Upper lobe of right lung (tissue), 1 donor: Measurements from ENCODE around the gene CENPT. TPM values are rescaled to one million over a fixed set of nuclear protein-coding genes. Genes with fewer than 3 reads are reported as not detected.

Experiments
- ATAC-seq: fragments of 200-7000 bp; cut with Tn5 transposase; one replicate; pipeline ENCODE4 v1.9.1; 2020; ENCODE audit warnings: mild to moderate bottlenecking, moderate library complexity
- DNase-seq: peaks from one replicate; pipeline ENCODE4 v3.0.0-alpha.2; 2020
- H3K27ac ChIP-seq: fragments of 200-600 bp; one replicate; pipeline ENCODE4 v1.8.0; 2022
- H3K27me3 ChIP-seq: fragments of 200-600 bp; one replicate; pipeline ENCODE4 v1.8.0; 2022; ENCODE audit warnings: mild to moderate bottlenecking
- H3K36me3 ChIP-seq: fragments of 200-600 bp; one replicate; pipeline ENCODE4 v1.8.0; 2022
- H3K4me1 ChIP-seq: fragments of 200-600 bp; one replicate; pipeline ENCODE4 v1.8.0; 2022
- H3K4me3 ChIP-seq: fragments of 200-600 bp; one replicate; pipeline ENCODE4 v1.8.0; 2022; ENCODE audit warnings: mild to moderate bottlenecking
- H3K9me3 ChIP-seq: fragments of 200-600 bp; one replicate; pipeline ENCODE4 v1.8.0; 2022
- intact Hi-C: fragments of 100-400 bp; cut with DNase I; formaldehyde crosslinking; loops from one replicate; pipeline ENCODE4 v1.11.0; 2022
- total RNA-seq: library from RNA; stranded (reverse); fragmentation: NEBNext Ultra II Directional; extraction: Animal tissue kit (Norgen Biotek cat#: 25700); gene quantifications from one replicate; pipeline ENCODE4 v1.2.1, GENCODE V29; 2021
- TF ChIP-seq, protein P1 (sequence below): fragments of 200-600 bp; IDR thresholded peaks from one replicate; pipeline ENCODE4 v1.8.0; 2022; ENCODE audit warnings: antibody characterized with exemption
- donor health status: DM: no; HTN: yes; CAD: no; lungs with severe emphysema.

Gene CENPT
- total RNA-seq, 1 donor from 2014 or later = 30.0 TPM

DNA sequence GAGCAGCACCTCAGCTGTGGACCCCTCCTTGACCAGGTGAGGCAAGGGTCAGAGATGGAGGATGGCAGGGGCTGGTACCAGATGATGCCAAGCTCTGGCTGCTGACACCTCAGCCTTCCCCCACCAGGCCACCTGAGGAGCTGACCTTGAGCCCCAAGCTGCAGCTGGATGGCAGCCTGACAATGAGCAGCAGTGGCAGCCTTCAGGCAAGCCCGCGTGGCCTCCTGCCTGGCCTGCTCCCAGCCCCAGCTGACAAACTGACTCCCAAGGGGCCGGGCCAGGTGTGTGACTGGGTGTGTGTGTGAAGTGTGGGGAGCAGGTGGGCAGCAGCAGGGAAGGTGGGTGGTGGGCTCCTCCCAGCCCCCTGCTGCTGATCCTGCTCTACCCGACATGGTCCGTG, 32.4 kb upstream of the CENPT start:
- DNase-seq = no peak
- intact Hi-C loops = loop anchor here (10.0 kb wide), 1 partner anchor 165 kb away; no protein-coding TSS in a partner anchor
- H3K4me3 ChIP-seq = no peak overlapping the region
- H3K9me3 ChIP-seq = no peaks in the 10 kb centered on the region
- H3K27me3 ChIP-seq = no peaks in the 10 kb centered on the region
- TF ChIP-seq, protein P1, sequence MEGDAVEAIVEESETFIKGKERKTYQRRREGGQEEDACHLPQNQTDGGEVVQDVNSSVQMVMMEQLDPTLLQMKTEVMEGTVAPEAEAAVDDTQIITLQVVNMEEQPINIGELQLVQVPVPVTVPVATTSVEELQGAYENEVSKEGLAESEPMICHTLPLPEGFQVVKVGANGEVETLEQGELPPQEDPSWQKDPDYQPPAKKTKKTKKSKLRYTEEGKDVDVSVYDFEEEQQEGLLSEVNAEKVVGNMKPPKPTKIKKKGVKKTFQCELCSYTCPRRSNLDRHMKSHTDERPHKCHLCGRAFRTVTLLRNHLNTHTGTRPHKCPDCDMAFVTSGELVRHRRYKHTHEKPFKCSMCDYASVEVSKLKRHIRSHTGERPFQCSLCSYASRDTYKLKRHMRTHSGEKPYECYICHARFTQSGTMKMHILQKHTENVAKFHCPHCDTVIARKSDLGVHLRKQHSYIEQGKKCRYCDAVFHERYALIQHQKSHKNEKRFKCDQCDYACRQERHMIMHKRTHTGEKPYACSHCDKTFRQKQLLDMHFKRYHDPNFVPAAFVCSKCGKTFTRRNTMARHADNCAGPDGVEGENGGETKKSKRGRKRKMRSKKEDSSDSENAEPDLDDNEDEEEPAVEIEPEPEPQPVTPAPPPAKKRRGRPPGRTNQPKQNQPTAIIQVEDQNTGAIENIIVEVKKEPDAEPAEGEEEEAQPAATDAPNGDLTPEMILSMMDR = no peak
- no peak overlapping the region for H3K27ac ChIP-seq
- H3K36me3 ChIP-seq = peaks cover 75% of the 10 kb centered on the region
- H3K4me1 ChIP-seq = peaks cover 6% of the 10 kb centered on the region
- no peak for ATAC-seq

DNA sequence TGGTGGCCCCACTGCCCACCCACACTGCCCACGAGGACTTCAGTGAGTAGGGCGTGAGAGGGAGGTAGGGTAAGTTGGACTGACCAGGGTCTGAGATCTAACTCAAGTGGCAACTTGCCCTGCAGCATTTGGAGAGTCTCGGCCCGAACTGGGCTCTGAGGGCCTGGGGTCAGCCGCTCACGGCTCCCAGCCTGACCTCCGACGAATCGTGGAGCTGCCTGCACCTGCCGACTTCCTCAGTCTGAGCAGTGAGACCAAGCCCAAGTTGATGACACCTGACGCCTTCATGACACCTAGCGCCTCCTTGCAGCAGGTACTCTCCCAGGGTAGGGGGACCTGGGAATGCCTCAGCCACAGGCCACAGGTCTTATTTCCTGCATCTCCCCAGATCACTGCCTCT, 32.0 kb upstream of the CENPT start:
- TF ChIP-seq, protein P1 = no peak
- no peak overlapping the region for H3K27ac ChIP-seq
- peaks cover 75% of the 10 kb centered on the region for H3K36me3 ChIP-seq
- peaks cover 9% of the 10 kb centered on the region for H3K4me1 ChIP-seq
- no peak for DNase-seq
- H3K9me3 ChIP-seq = no peaks in the 10 kb centered on the region
- intact Hi-C loops = no loop called here
- H3K27me3 ChIP-seq = no peaks in the 10 kb centered on the region
- no peak for ATAC-seq
- H3K4me3 ChIP-seq = no peak overlapping the region

DNA sequence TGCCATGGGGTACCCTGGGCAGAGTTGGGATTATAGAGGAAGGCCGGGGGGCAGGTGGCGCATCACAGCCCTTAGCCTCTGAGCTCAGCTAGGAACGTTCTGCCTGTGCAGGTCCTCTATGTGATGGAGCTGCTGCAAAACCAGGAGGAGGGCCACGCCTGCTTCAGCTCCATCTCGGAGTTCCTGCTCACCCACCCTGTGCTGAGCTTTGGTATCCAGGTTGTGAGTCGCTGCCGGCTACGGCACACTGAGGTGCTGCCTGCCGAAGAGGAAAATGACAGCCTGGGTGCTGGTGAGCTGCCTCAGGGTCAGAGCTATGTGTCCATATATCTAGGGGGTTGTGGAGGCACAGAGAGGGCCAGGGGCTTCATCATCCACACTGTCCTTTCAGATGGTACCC, 31.4 kb upstream of the CENPT start:
- TF ChIP-seq, protein P1 = no peak

DNA sequence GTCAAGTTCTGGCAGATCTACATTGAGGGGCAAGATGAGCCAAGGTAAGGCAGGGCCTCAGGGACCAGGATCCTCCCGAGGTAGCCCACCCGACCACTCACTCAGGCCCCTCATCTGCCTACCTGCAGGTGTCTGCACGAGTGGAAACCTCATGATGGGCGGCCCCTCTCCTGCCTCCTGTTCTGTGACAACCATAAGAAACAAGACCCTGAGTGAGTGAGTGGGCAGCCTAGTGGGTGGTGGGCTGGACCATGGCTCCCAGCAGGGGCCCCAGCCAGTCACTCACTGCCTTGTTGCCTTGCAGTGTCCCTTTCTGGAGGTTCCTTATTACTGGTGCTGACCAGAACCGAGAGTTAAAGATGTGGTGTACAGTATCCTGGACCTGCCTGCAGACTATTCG, 30.7 kb upstream of the CENPT start:
- Histone ChIP-seq H3K4me1 (peaks cover 16% of the 10 kb centered on the region), H3K27me3 (no peaks in the 10 kb centered on the region), H3K27ac (no peak overlapping the region), H3K36me3 (peaks cover 71% of the 10 kb centered on the region), H3K4me3 (no peak overlapping the region), H3K9me3 (no peaks in the 10 kb centered on the region)
- TF ChIP-seq, protein P1 = no peak
- no peak for ATAC-seq
- intact Hi-C loops = no loop called here
- no peak for DNase-seq

More for the DNA sequence above, 31.4 kb upstream of the CENPT start:
- intact Hi-C loops = no loop called here
- no peak overlapping the region for H3K27ac ChIP-seq
- H3K9me3 ChIP-seq = no peaks in the 10 kb centered on the region
- H3K36me3 ChIP-seq = peaks cover 75% of the 10 kb centered on the region
- no peaks in the 10 kb centered on the region for H3K27me3 ChIP-seq
- ATAC-seq (no peak), DNase-seq (no peak)
- no peak overlapping the region for H3K4me3 ChIP-seq
- H3K4me1 ChIP-seq = peaks cover 15% of the 10 kb centered on the region

DNA sequence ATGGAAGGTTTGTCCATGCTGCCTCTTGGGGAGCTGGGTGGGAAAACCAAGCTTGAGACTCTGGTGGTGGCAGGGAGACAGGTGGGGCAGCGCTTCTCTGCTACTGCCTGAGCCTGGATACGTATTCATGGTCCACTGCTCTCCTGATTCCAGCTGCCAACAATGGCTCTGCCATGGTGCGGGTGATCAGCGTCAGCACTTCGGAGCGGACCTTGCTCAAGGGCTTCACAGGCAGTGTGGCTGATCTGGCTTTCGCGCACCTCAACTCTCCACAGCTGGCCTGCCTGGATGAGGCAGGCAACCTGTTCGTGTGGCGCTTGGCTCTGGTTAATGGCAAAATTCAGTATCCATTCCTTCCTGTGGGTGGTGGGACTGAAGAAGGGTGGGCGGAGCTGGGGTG, 29.6 kb upstream of the CENPT start:
- Histone ChIP-seq H3K4me3 (no peak overlapping the region), H3K27ac (no peak overlapping the region), H3K27me3 (no peaks in the 10 kb centered on the region), H3K9me3 (no peaks in the 10 kb centered on the region), H3K36me3 (peaks cover 59% of the 10 kb centered on the region), H3K4me1 (peaks cover 21% of the 10 kb centered on the region)
- DNase-seq (no peak), ATAC-seq (no peak)
- TF ChIP-seq, protein P1 = no peak
- intact Hi-C loops = no loop called here

DNA sequence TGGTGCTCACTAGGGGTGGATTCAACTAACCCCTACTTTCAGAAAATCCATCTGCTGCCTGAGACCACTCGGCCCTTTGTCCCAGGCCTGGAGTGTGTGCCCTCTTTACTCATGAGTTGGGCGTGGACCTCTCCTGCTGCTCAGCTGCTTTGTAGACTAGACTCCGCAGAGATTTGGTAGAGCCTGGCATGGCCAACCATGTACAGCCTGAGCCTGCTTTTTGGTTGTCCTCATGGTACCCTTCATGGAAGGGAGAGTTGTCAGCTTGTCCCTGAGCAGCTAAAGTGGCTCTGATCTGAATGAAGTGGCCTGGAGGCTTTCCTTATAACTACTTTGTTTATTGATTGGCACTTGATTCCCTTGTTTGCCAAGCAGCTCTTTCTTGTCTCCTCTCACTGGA, 26.9 kb upstream of the CENPT start:
- DNase-seq = no peak
- peak overlapping the region; percentile 93 for H3K4me3 ChIP-seq
- peaks cover 54% of the 10 kb centered on the region for H3K36me3 ChIP-seq
- no peaks in the 10 kb centered on the region for H3K9me3 ChIP-seq
- TF ChIP-seq, protein P1 = no peak
- intact Hi-C loops = no loop called here
- H3K27me3 ChIP-seq = no peaks in the 10 kb centered on the region
- ATAC-seq = no peak
- H3K4me1 ChIP-seq = peaks cover 21% of the 10 kb centered on the region
- H3K27ac ChIP-seq = no peak overlapping the region
